Central memory CD4-positive, alpha-beta T cell (primary cell): ENCODE data around the gene PYGO2.
"Not testable (repeated sequence)": the region's sequence is repeated elsewhere in the genome, so short reads cannot be mapped to it uniquely, and the experiment has no call there.

Experiments
- DNase-seq: peaks from one replicate; pipeline ENCODE4 v3.0.0; 2022

Gene PYGO2

DNA sequence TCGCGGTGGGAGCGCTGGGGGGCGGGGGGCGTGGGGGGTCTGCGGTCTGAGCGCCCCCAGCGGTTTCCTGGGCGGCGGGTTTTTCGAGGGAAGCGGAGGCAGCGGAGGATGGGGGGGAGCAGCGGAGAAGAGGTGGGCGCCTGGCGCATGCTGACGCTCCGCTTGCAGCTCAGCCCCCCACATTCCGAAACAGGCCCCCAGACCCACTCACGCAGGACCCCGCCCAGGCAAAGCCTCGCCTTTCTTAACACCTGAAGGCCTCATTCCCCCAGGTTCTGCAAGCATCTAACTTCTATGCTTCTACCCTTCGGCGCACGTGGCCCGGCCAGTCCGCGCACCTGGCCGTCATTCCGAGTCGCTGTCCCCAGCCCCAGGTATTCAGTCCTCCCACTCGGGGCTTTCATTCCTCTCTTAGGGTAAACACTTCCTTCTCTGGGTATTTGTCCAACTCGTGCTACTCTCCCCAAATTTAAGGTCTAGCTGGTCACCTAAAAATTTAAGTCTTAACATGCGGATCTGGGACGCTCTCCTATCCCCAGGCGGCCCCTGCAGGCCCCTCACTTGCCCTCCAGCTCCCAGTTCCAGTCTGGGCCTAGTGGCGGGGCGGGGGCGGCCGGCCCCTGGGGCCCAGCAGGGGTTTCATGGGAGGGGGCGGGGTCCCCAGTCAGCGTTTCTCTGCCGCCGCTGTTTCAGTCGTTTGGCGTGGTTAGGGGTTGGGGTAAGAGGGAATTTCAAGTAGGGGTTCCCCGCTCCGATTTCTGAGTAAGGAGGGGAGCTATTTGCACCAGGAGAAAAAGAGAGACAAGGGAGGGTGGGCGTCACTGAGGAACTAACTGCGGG is 38.2 kb upstream of the PYGO2 start:
- DNase-seq: peak; percentile 40

DNA sequence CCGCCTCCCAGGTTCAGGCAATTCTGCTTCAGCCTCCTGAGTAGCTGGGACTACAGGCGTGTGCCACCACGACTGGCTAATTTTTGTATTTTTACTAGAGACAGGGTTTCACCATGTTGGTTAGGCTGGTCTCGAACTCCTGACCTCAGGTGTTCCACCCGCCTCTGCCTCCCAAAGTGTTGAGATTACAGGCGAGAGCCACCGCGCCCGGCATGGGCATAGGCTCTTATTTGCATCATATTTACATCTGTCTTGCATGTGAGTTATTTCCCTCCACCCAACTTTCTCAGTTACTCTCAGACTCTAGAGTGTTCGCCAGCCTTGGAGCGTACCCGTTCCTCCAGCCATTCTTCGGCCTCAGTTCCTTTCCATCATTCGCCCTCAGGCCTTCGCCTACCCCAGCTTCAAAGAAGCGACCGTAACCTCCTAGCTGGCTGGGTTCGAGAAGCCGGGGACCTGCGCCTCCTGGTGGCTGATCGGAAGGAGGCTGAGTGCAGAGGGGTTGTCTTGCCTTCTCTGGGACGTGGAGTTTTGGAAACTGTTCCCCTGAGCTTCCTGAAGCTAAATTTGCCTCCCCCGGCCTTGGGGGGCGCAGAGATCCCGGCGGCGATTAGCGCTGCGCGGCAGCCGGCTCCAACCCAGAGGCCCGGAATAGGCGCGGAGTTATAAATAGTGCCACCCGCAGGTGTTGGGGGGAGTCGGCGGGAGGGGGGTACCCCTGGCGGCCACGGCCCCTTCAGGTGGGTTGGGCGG is 37.4 kb upstream of the PYGO2 start:
- peak; percentile 51 for DNase-seq

DNA sequence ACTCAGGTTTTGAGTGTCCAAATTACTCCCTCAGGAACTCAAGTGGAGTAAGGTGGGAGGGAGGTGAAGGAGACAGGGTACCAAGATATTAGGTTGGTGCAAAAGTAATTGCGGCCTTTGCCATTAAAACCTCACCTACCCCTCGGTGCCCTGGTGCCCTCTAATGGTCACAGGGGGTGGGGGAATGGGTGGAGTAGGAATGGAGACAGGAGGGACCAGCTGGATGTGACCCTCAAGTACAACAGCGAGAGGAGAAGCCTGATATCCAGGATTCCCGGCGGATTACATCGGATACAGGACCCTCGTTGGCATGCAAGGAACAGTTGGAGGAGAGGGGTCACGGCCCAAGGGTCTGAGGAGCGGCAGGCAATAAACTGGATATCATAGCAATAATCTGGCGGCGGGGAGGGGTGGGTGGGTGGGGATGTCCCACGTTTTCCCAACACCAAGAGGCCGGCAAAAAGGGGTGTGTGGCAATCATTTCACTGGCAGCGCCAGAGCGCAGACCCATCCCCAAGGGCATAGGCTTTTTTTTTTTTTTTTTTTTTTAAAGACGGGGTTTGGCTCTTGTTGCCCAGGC is 36.7 kb upstream of the PYGO2 start:
- no peak for DNase-seq

DNA sequence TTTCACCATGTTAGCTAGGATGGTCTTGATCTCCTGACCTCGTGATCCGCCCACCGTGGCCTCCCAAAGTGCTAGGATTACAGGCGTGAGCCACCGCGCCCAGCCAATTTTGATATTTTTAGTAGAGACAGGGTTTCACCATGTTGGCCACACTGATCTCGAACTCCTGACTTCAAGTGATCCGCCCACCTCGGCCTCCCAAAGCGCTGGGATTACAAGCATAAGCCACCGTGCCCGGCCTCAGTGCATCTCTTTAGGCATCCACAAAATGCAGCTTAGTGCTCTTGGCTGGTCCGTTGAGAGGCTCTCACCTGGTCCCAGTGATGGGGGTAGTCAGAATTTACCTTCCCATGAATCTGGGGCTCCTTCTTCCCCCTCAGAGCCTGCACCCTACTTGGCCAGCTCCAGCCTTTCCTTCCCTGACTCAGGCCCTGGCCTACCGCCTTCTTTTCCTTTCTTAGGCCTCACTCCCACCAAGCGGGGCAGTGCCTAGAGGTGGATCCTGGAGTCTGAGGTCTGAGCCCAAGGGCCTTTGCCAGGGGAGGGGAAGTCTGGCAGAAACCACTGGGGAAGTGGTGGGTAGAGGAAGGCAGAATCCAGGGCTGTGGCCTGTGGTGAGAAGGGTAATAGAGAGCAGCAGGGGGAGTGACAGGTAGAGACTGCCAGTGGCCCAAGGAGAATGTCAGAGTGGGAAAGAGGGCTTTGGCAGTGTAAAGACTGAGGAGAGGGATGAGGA is 35.6 kb upstream of the PYGO2 start:
- DNase-seq: no peak

DNA sequence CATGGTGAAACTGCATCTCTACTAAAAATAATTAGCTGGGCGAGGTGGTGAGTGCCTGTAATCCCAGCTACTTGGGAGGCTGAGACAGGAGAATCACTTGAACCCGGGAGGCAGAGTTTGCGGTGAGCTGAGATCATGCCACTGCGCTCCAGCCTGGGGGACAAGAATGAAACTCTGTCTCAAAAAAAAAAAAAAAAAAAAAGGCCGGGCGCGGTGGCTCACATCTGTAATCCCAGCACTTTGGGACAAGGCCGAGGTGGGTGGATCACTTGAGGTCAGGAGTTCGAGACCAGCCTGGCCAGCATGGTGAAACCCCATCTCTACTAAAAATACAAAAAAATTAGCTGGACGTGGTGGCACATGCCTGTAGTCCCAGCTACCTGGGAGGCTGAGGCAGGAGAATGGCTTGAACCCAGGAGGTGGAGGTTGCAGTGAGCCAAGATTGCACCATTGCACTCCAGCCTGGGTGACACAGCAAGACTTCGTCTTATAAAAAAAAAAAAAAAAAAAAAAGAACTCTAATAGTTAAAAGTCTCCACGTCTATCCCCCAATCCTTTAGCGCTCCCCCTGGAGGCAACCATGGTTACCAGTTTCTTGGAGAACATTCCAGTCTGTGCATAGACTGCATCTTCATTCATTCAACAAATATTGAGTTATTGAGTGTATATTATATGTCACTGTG is 33.9 kb upstream of the PYGO2 start:
- not testable (repeated sequence) for DNase-seq

DNA sequence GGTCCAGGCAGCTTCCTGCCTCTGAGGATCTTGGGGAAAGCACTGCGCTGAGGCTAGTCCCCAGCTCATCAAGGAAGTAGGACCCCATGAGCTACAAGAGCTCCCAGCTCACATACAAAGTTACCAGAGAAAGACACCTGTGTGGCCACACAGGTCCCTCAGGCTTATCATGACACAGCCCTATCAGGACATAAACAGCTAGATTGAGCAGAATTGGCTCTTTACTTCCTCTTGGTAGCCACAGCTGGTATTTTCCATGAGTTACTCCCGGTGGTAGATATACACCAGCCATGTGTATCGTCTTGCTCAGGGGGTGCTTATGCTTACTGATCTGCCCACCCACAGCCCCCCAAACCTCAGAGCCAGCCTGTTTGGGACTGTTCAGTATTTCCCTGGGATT is 33.0 kb upstream of the PYGO2 start:
- no peak for DNase-seq

DNA sequence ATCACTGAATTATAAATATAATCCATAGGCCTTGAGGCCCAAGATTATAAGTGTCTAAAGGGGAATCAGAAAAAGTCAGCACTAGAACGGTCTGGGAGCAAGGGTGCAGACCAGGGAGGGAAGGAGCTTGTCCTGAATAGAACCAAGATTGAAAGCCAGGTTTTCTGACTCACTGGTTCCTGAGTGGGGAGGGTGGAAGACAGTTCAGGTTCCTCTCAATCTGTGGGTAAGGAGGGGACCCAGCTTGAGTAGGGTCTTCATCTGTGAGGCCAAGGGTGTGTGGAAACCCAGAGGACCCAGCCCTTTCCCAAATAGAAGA is 32.6 kb upstream of the PYGO2 start:
- DNase-seq: no peak

DNA sequence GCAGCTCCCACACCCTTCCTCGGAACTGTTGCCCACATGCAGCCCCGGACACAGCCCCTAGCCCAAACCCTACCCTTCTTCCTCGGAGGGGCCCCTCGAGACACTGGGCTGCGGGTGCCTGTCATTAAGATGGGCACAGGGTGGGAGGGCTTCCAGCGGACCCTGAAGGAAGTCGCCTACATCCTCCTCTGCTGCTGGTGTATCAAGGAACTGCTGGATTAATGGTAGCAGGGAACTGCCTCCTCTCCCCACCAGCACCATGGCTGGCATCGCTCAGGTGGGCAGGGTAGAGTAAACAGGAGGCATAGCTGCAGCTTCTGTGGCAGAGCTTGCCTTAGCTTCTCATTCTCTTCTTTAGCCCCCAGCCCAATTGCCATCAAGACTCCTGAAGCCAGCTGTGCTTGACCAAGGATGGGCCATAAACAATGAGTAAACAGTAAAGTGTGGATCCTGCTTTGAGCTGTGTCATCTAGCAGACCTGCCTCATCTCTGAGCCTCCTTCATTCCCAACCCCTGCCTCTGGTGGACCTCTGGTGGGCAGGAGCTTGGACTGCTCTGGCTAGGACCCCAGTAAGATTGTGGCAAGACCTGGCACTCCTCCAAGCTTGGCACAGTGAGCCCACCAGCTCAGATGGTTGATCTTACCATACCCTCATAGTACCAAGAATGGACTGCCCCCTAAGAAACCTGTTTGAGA is 32.1 kb upstream of the PYGO2 start, which contains the start of gene LENEP:
LENEP (plus strand) TSS at position 15 of the 697 bp plus-strand sequence; CDS start at position 37, 22 bp downstream.
- no peak for DNase-seq

DNA sequence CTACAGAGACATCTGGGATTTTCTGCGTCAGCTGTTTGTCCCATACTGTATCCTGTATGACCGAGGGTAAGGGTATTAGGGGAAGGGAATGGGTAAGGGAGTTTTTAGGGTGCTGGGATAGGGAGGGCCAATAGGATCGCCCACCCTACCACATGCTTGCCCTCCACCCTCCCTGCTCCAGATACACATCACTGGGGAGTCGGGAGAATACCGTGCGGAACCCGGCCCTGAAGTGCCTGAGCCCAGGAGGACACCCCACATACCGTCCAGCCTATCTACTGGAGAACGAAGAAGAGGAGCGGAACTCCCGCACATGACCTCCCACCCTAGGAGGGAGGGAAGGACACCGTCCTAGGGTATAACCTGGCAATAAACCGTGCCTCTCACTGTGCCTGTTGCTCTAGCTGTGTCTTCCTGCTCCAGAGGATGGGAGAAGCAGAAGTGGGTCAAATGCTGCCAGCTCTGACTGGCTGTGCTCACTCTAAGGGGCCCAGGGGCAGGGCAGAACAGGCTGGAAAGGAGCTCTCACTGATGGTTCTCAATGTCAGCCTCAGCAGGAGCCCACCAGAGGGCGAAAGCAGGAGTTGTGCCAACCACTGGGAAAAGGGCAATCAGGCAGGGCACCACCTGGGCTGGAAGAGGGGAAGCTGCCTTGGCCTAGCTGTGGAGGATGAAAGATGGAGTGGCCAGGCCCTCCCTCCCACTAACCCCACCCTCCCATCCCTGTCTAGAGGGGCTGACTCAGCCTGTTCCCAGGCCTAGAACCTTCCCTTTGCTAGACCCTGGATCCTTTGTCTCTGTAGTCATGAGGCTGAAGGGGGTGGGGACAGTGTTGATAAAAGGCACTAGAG is 31.4 kb upstream of the PYGO2 start:
- no peak for DNase-seq

DNA sequence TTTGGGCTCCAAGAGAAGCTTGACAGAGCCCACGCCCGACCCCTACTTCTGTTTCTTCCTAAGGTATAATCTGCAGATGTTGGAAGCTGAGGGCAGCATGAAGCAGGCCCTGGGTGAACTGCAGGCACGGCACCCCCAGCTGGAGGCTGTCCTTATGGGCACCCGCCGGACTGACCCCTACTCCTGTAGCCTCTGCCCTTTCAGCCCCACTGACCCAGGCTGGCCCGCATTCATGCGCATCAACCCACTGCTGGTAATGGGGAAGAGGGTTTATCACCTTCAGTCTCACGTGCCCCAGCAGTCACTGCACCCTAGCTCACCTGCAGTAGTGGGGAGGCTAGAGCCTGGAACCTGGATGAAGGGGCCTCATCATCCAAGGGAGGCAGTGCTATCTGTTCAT is 28.7 kb upstream of the PYGO2 start:
- no peak for DNase-seq

DNA sequence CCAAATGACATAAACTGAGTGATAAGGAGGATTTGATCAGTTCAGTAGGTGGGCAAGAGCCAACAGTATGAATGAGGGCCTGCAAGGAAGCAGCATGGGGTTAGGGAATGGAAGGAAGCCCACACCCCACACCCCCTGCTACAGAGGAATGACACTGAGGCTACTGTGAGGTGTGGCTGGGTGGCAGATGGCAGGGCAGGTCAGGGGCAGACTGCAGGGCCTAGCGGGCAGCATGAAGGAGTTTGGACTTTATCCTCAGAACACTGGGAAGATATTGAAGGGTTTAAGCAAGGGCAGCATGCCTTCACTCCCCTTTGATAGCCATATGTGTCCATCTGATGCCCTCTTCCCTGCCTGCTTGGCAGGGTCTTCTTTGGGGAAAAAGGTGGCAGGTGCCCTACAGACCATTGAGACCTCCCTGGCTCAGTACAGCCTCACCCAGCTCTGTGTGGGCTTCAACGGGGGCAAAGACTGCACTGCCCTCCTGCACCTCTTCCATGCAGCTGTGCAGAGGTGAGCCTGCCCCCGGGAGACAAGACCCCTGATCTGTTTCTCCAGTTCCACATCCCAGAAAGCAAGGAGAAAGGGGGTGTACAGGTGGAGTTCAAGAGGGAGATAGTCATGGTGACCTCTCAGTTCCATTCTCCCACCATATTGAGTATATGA is 27.7 kb upstream of the PYGO2 start:
- DNase-seq: no peak

DNA sequence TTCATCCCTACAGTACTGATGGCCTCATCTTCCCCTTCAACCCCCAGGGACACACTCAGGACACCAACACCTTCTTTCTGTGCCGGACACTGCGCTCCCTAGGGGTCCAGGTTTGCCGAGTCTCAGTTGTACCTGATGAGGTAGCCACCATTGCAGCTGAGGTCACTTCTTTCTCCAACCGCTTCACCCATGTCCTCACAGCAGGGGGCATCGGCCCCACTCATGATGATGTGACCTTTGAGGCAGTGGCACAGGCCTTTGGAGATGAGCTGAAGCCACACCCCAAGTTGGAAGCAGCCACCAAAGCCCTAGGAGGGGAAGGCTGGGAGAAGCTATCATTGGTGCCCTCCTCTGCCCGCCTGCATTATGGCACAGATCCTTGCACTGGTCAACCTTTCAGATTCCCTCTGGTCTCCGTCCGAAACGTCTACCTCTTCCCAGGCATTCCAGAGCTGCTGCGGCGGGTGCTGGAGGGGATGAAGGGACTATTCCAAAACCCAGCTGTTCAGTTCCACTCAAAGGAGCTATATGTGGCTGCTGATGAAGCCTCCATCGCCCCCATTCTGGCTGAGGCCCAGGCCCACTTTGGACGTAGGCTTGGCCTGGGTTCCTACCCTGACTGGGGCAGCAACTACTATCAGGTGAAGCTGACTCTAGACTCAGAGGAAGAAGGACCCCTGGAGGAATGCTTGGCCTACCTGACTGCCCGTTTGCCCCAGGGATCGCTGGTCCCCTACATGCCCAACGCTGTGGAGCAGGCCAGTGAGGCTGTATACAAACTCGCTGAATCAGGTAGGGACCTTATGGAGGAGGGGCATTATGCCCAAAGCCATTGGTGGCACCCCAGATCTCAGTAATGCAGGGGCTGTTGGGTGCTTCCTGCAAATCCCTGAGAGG is 26.7 kb upstream of the PYGO2 start:
- DNase-seq: no peak

DNA sequence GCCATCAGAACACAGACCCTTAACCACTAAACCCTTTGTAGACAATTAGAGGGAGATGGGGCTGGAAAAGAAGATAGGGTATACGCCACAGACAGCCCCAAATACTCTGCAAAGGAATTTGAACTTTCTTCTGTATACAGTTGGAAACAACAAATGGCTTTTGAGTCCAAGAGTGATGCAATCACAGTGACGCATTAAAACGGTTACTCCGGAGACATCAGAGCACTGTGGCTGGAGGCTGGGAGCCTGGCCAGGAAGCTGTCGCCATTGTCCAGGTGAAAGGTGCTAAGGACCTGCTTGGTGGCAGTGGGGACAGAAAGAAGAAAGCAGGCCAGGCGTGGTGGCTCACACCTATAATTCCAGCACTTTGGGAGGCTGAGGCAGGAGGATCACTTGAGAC is 25.7 kb upstream of the PYGO2 start:
- DNase-seq: no peak

DNA sequence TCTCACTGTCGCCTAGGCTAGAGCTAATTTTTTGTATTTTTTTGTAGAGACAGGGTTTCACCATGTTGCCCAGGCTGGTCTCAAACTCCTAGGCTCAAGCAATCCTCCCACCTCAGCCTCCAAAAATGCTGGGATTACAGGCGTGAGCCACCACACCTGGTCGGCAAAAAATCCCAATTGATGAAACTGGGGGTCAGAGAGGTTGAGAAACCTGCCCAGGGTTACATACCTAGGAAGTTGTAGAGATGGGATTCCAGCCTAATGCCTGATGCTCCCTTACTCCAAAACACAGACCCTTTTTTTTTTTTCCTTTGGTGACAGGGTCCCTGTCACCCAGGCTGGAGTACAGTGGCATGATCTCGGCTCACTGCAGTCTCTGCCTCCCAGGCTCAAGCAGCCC is 25.2 kb upstream of the PYGO2 start:
- not testable (repeated sequence) for DNase-seq

DNA sequence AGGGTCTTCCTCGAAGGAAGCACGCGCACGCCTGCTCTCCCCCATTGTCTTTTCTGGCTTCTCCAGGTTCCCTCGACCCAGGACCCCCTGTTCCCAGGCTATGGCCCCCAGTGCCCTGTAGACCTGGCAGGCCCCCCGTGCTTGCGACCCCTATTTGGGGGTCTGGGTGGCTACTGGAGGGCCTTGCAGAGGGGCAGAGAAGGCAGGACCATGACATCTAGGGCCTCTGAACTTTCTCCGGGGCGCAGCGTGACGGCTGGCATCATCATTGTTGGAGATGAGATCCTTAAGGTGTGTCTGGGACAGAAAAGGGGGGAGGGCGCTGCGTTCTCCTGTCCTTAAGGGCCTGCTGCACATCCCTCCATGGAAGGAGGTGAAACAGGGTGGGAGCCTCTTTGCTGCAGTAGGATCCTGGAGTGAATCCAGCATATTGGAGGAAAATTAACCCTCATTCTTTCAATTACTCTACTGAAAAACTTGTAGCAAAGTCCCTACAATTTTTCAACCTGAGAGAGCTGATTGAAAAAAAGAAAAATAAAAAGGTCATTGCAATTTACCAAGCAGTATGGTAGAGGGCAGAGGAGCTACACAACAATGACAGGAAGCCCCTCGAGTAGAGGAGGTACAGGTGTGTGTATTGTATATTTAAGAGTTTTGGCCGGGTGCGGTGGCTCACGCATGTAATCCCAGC is 22.3 kb upstream of the PYGO2 start:
- DNase-seq: no peak

DNA sequence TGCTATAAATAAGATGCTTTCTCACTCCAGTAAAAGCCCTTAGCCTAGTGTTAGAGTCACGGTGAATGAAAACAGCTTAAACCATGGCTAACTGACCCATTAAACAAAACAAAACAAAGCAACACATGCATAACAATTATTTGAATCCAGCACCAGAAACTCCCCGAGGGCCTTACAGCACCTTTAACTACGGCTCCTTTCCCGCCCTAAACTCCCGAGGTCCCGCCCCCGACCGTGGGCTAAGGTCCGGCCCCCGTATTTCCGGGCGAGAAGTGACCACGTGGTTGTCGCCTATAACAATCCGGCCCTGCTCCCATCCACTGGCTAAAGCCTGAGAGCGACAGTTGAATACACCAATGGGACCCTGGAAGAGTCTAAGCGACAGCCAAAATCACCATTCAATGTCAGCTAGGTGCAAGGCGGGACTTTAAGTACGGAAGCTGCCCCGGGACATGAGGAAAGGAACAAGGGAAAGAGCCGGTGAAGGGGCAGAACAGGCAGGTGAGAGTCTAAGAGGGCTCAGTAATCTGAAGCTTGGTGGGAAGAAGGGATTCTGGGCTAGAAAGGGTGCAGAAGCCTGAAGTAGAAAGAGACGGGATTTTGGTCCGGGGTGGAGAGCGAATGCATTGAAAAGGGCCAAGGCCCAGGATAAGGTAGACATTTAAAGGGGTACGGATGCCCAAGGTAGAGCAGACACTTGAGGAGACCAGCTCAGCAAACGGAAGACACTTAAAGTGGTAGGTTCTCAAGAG is 21.5 kb upstream of the PYGO2 start, which contains the start of gene FLAD1:
FLAD1 (plus strand) TSS at position 448 of the 752 bp plus-strand sequence. CDS start 351 bp downstream, outside the sequence.
- DNase-seq: peak; percentile 97

DNA sequence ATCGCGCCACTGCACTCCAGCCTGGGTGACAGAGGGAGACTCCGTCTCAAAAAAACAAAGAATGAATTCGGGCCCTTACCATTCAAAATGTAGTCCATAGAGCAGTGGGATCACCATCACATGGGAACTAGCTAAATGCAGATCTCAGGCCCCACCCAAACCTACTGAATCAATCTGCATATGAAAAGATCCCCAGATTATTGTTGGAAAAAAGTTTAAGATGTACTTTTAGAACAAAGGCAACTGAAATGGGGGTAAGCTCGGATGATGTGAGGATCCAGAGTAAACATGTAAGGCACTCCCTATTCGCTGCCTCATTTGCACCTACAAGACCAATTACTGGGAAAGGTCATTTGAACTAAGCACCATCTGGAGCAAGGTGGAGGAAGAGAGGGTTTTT is 20.8 kb upstream of the PYGO2 start:
- DNase-seq: no peak

DNA sequence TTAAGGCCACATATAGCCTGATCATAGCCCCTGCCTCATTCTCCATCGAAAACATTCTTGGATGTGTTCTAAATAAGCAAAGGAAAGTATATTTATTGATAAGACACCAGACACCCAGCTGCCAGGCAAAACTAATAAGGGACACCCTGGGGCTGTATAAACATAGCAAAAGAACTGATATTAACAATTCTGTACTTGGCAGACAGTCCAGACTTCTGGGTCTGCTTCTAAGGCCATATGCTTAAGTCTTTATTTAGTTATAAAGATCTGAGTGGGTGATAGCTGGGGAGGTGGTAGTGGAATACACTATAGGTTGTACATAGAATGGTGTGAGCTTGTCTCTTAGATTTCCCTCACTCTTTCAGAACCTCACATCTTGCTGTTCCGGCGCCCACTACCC is 16.8 kb upstream of the PYGO2 start:
- no peak for DNase-seq
